Activated CD8-positive, alpha-beta T cell treated with anti-CD3 and anti-CD28 coated beads for 36 hours (primary cell): ENCODE data around the gene CFAP57. TPM values are rescaled to one million over a fixed set of nuclear protein-coding genes. Genes with fewer than 3 reads are reported as not detected.

Experiments used
- ATAC-seq: fragments of 200-7000 bp; cut with Tn5 transposase; one replicate; pipeline ENCODE4 v1.10.0; 2021; ENCODE audit warnings: mild to moderate bottlenecking, moderate library complexity
- CTCF ChIA-PET: fragments of 350-600 bp; sonication (Branson Sonifier 250); formaldehyde crosslinking; loops from one replicate; lab custom pipeline; 2021; ENCODE audit warnings: antibody characterized with exemption; lab: Charles Lee
- POLR2A ChIA-PET: fragments of 350-600 bp; sonication (Branson Sonifier 250); formaldehyde crosslinking; loops from one replicate; lab custom pipeline; 2021; ENCODE audit warnings: antibody characterized with exemption; lab: Charles Lee
- DNase-seq: peaks from one replicate; pipeline ENCODE4 v3.0.0-alpha.2; 2020
- H3K27ac Mint-ChIP-seq: one replicate; pipeline ENCODE4 v1.8.0; 2021; ENCODE audit warnings: mild to moderate bottlenecking, mixed read lengths
- H3K27me3 Mint-ChIP-seq: one replicate; pipeline ENCODE4 v1.8.0; 2021; ENCODE audit warnings: mixed read lengths
- H3K36me3 Mint-ChIP-seq: one replicate; pipeline ENCODE4 v1.8.0; 2021; ENCODE audit warnings: low read depth, mixed read lengths
- H3K4me1 Mint-ChIP-seq: one replicate; pipeline ENCODE4 v1.8.0; 2021; ENCODE audit warnings: low read depth, mixed read lengths
- H3K4me3 Mint-ChIP-seq: one replicate; pipeline ENCODE4 v1.8.0; 2021; ENCODE audit warnings: mild to moderate bottlenecking, moderate library complexity, mixed read lengths
- H3K9me3 Mint-ChIP-seq: one replicate; pipeline ENCODE4 v1.8.0; 2021; ENCODE audit warnings: mixed read lengths
- intact Hi-C: fragments of 100-400 bp; cut with micrococcal nuclease; formaldehyde crosslinking; loops from one replicate; pipeline ENCODE4 v1.10.0; 2022
- total RNA-seq, 2 experiments: library from RNA; stranded (reverse); gene quantifications; one replicate each; pipeline ENCODE4 v1.2.3, GENCODE V29; 2021
- TF ChIP-seq, protein P1 (sequence below): fragments of 200-600 bp; IDR thresholded peaks from one replicate; pipeline ENCODE4 v1.8.0; 2022; ENCODE audit warnings: antibody characterized with exemption, mild to moderate bottlenecking

CFAP57 gene
- total RNA-seq, 2 experiments from 2014 or later = 0.18 to 0.23 TPM

GRCh38 chr1:43253876-43254275 is 81.7 kb downstream of the CFAP57 start:
- POLR2A ChIA-PET = interaction anchor here (0.7 kb wide), 1 partner anchor 53 kb away, joined by 3 read pairs; no protein-coding TSS in a partner anchor
- Mint-ChIP-seq H3K4me1 (no peaks in the 10 kb centered on the region), H3K27ac (no peak overlapping the region), H3K9me3 (no peaks in the 10 kb centered on the region), H3K4me3 (no peak overlapping the region), H3K27me3 (peaks cover 8% of the 10 kb centered on the region), H3K36me3 (no peaks in the 10 kb centered on the region)
- DNase-seq (no peak), ATAC-seq (no peak)
- TF ChIP-seq, protein P1, sequence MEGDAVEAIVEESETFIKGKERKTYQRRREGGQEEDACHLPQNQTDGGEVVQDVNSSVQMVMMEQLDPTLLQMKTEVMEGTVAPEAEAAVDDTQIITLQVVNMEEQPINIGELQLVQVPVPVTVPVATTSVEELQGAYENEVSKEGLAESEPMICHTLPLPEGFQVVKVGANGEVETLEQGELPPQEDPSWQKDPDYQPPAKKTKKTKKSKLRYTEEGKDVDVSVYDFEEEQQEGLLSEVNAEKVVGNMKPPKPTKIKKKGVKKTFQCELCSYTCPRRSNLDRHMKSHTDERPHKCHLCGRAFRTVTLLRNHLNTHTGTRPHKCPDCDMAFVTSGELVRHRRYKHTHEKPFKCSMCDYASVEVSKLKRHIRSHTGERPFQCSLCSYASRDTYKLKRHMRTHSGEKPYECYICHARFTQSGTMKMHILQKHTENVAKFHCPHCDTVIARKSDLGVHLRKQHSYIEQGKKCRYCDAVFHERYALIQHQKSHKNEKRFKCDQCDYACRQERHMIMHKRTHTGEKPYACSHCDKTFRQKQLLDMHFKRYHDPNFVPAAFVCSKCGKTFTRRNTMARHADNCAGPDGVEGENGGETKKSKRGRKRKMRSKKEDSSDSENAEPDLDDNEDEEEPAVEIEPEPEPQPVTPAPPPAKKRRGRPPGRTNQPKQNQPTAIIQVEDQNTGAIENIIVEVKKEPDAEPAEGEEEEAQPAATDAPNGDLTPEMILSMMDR = no peak
- intact Hi-C loops = no loop called here
- CTCF ChIA-PET = no interaction called here

GRCh38 chr1:43255438-43256210 is 83.5 kb downstream of the CFAP57 start:
- ChIA-PET CTCF (no interaction called here), POLR2A (no interaction called here)
- ATAC-seq (no peak), DNase-seq (no peak)
- Mint-ChIP-seq H3K27ac (no peak overlapping the region), H3K36me3 (no peaks in the 10 kb centered on the region), H3K27me3 (peaks cover 8% of the 10 kb centered on the region), H3K9me3 (no peaks in the 10 kb centered on the region), H3K4me3 (no peak overlapping the region), H3K4me1 (no peaks in the 10 kb centered on the region)
- intact Hi-C loops = no loop called here
- TF ChIP-seq, protein P1 = no peak

DNA sequence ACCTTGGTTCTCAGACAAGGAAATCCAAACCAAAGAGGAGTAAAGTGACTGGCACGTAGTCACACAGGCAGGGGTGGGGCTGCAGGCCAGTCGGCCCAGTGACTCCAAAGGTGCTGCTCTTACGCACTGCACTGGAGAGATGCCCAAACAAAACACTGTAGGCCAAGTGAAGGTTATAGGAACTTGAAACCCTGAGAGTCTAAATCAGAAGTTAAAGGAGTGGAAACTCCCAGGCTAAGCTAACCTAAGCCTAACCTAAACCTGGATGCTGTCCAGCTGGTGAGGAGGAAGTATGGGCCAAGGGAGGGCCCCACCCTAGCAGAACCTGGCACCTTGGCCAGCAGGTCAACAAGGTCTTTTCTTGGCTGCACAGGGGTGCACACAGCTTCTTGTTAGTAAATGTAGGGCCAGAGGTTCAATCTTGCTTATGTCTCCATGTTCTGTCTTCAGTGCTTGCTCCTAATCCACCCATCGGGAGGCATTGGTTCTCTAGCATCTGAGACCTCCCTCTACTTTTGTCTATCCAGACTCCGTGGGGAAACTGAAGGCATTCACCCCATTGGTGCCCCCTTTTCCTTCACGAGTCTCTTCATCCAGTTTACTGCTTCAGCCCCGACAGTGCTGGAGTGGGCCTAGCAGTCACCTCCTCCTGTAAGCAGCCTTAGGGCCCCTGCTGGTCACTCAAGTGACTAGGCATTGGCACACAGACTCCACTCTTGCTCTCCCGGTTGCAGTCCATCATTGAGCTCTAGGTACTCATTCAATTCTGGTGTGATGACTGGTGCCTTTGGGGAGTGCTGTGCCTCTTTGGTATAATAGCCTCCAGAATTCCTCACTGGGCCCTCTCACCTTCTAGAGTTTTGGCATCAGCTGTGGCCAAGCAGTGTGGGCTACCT is 84.8 kb downstream of the CFAP57 start:
- intact Hi-C loops = no loop called here
- ChIA-PET CTCF (no interaction called here), POLR2A (no interaction called here)
- no peaks in the 10 kb centered on the region for H3K9me3 Mint-ChIP-seq
- H3K4me1 Mint-ChIP-seq = no peaks in the 10 kb centered on the region
- peaks cover 6% of the 10 kb centered on the region for H3K27me3 Mint-ChIP-seq
- no peak overlapping the region for H3K4me3 Mint-ChIP-seq
- DNase-seq (no peak), ATAC-seq (no peak)
- TF ChIP-seq, protein P1 = no peak
- no peak overlapping the region for H3K27ac Mint-ChIP-seq
- H3K36me3 Mint-ChIP-seq = no peaks in the 10 kb centered on the region

GRCh38 chr1:43258370-43258769 is 86.2 kb downstream of the CFAP57 start:
- Mint-ChIP-seq H3K4me1 (no peaks in the 10 kb centered on the region), H3K27ac (no peak overlapping the region), H3K4me3 (no peak overlapping the region), H3K36me3 (no peaks in the 10 kb centered on the region), H3K9me3 (peaks cover 4% of the 10 kb centered on the region), H3K27me3 (peaks cover 4% of the 10 kb centered on the region)
- TF ChIP-seq, protein P1 = no peak
- DNase-seq (no peak), ATAC-seq (no peak)
- intact Hi-C loops = no loop called here
- POLR2A ChIA-PET = no interaction called here
- CTCF ChIA-PET = no interaction called here

DNA sequence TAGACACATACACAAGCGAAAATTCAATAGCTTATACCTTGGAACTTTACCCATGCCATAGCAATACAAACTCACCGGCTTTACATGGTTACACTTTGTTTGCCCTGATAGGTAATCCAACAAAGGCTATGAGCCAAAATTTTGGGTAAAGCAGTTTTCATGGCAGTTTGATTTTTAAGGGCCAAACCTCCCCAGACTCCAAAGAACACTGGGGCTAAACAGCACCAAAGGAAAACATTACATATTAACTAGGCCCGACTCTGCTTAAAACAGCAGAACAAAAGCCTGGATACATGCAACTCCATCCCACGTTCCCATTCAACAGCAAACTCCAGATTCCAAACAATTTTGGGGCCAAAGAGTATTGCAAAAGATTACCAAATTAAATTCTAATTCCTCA is 93.3 kb downstream of the CFAP57 start:
- CTCF ChIA-PET = no interaction called here
- intact Hi-C loops = no loop called here
- POLR2A ChIA-PET = no interaction called here

More for the DNA sequence above, 93.3 kb downstream of the CFAP57 start:
- peaks cover 8% of the 10 kb centered on the region for H3K9me3 Mint-ChIP-seq
- no peaks in the 10 kb centered on the region for H3K4me1 Mint-ChIP-seq
- DNase-seq (no peak), ATAC-seq (no peak)
- H3K4me3 Mint-ChIP-seq = no peak overlapping the region
- TF ChIP-seq, protein P1 = no peak
- peaks cover 6% of the 10 kb centered on the region for H3K27me3 Mint-ChIP-seq
- no peak overlapping the region for H3K27ac Mint-ChIP-seq
- H3K36me3 Mint-ChIP-seq = no peaks in the 10 kb centered on the region
